Left hindlimb (tissue), 1 donor: ENCODE results near the gene TGFA.
"Not testable (repeated sequence)": the region's sequence is repeated elsewhere in the genome, so short reads cannot be mapped to it uniquely, and the experiment has no call there.

ENCODE experiments used
- DNase-seq: peaks from one replicate; pipeline ENCODE4 v3.0.0-alpha.2; 2018

The TGFA gene

DNA sequence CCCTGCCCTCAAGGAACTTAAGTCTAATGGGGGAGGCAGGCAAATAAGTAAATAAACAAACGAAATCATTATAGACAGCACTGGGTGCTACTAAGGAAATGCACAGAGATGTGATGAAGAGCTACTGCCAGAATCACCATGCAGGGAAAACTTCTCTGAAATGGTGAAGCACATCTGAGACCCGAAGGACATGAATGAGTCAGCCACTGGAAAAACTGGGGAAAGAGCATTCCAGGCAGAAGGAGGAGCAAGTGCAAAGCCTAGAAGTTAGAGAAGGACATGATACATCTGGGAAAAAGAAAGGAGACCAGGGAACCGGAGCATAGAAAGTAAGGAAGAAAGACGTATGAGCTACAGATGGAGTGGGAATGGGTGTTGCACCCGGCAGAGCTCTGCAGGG, 56.8 kb downstream of the TGFA start:
- DNase-seq = no peak

DNA sequence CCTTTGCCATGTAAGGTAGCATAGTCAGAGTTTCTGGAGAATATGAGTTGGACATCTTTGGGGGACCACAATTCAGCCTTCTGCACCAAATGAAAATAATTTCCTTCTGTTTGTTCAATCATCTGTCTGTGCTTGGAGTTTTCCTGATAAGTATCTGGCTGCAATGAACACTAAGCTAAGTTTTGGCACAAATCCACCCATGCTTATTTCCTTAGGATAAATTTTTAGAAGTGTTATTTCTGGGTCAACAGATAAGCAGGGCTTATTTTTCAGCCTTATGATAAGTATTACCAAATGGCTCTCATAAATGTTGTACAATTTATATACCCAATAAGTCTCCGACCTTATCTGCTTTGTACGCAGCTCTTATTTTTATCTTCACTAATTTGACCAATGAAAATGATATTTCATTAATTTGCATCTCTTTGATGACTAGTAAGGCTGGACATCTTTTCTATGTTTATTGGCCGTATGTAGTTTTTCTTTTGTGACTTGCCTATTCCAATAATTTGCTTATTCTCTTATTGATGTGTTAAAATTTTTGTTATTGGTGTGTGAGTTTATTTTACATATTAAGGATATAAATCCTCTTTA, 59.2 kb downstream of the TGFA start:
- no peak for DNase-seq

- DNase-seq = no peak
These were observed 63.2 kb downstream of the TGFA start for GRCh38 chr2:70490381-70490780.

DNA sequence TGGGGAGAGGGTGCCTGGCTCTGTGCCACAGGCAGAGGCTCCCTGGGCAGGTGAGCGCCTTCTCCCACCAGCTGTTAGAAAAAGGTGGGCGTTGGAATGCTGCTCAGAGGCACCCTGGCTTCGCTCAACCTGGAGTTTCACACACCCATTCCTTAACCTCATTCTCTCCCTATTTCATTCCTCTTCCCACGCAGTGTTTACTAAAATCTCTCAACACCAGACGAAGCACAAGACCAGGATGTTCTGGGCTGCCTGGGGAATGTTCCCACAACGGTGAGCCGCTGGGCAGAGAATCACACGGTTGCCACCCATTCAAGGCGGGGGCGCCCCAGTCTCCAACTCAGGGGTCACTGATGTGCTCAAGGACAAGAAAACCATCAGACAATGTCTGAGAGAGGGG, 64.5 kb downstream of the TGFA start:
- DNase-seq = no peak

GRCh38 chr2:70484086-70484485, 69.5 kb downstream of the TGFA start:
- no peak for DNase-seq

GRCh38 chr2:70482401-70482800, 71.2 kb downstream of the TGFA start:
- no peak for DNase-seq

DNA sequence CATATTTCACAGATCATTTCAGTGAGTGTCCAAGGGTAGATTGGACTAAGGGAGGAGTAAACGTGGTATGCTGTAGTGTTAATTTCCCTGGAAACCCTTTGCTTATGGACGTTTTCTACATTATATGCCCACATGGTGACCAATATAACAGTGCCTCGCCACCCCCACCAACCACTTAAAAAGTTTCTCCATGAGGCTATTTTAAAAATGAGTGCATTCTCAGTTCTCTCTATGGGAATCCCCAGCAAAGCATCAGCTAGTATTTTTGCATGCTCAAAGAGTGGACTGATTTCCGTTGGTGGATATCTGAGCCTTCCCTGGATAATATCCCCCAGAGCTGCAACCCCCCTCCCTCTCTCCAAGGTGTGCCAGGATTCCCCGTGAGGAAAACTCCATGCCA, 73.2 kb downstream of the TGFA start:
- no peak for DNase-seq

DNA sequence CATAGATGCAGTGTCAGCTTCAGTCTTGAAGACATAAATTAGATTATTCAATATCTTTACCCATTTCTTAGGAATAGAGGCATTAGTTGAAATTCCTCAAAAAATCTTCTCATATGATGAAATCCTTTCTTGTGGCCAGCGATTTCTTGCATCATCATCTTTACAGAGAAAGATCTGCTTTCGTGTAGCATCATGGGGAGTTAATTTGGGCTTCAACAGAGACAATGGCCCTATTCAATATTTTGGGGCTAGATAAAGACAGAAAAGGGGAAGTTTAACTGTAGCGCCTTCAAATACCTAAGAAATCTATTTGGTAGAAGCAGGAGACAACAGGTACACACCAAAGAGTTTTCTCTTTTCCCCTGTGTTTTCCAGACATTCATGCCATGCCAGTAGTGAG, 73.8 kb downstream of the TGFA start:
- DNase-seq = no peak

DNA sequence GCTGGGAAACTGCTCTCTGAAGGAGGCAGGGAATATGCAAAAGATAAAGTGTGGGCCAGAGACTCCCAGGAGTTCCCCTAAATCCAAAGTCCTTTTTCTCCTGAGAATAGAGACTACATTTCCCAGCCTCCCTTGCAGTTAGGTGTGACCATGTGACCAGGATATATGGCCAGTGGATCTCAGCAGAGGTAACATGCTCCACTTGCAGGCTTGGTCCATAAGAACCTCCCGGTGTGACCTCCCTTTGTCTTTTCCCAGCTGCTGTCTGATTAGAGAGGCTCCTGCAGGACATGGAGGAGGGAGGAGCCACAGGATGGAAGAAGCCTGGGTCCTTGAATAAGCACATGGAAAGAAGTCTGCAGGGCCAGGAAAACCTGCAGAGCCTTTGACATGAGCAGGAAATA, 76.2 kb downstream of the TGFA start:
- DNase-seq = no peak

GRCh38 chr2:70475266-70475665, 78.4 kb downstream of the TGFA start:
- DNase-seq = no peak

DNA sequence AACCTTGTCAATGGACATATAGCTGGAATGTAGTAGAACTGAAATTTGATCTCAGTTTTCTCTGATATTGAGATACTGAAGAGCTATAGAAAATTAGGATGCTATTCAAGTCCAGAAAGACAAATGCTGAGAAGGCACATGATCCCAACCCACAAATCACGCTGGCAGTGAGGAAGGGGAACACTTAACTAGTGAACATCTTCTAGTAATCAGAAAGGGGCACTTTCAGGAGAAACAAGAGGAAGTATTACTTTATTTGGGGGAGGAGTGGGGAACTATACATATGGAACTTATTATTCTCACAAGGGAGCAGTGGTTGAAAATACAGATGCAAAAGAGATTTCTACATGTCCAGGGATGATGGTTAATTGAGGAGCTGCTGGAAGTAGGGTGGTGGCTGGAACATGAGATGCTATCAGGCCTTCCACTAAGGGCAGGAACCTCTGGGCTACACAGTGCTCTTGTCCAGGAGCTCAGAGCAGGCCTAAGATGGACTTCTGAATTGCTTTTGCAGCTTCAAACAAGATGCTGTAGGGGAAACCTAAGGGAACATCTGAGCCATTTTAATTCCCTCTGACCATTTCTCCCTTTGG, 79.3 kb downstream of the TGFA start:
- DNase-seq = no peak

DNA sequence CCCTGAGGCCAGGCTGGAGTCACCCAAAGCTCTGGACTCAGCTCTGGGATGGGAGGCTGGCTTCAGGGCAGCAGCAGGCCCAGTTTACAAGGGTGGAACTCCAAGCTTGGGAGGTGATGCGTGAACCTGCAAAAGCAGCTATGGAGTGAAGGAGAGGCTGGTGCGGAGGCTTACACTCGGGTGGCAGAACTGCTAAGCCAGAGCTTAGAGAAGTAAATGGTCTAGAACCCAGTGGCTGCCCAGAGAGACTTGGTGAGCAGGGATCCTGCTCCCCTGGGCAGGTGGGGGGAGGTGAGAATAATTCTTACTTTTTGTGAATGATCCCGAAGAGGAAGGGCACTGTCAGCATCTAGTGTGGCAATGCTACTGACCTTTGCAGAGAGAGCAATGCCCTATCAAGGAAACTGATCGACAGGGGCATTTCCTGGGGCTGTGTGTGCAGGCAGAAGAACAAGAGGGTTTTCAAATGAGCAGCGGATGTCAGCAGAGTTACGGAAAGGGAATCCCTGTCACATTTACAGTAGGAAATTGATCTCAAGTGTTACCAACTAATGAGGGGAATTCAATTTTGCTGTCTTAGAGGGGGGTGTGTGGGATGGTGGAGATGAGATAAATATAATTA, 80.4 kb downstream of the TGFA start:
- no peak for DNase-seq

- DNase-seq = peak; percentile 37
These were observed 81.3 kb downstream of the TGFA start for GRCh38 chr2:70472221-70472890.

GRCh38 chr2:70471129-70471528, 82.5 kb downstream of the TGFA start:
- DNase-seq = no peak

DNA sequence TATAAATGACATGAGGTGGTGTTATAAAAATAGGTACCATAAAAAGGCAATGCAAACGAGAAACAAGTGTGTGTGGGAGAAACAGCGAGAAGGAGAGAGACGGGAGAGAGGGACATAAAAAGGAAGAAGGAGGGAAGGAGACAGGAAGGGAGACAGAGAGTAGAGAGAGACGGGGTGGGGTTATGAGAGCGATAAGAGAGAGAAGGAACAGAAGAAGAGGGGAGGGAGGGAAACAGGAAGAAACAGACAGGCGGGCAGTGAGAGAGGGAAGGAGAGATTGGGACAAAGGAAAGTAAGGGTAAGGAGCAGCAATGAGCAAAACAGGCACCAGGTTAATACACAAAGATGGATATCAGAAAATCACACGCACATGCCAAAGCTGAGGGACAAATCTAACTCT, 83.7 kb downstream of the TGFA start:
- DNase-seq = no peak

DNA sequence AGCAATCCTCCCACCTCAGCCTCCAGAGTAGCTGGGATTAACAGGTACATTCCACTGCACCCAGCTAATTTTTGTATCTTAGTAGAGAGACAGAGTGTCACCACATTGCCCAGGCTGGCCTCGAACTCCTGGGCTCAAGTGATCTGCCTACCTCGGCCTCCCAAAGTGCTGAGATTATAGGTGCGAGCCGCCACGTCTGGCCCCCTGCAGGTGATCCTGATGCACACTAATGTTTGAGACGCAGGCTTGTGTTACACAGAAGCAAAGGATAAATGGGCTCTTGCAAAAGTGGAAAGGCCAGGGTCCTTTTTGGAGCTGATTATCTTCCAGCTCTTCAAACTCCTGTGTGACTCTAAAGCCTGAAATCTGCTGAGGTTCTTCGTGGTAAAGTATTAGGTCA, 84.2 kb downstream of the TGFA start:
- no peak for DNase-seq

- no peak for DNase-seq
These were observed 84.7 kb downstream of the TGFA start for GRCh38 chr2:70468878-70469277.

DNA sequence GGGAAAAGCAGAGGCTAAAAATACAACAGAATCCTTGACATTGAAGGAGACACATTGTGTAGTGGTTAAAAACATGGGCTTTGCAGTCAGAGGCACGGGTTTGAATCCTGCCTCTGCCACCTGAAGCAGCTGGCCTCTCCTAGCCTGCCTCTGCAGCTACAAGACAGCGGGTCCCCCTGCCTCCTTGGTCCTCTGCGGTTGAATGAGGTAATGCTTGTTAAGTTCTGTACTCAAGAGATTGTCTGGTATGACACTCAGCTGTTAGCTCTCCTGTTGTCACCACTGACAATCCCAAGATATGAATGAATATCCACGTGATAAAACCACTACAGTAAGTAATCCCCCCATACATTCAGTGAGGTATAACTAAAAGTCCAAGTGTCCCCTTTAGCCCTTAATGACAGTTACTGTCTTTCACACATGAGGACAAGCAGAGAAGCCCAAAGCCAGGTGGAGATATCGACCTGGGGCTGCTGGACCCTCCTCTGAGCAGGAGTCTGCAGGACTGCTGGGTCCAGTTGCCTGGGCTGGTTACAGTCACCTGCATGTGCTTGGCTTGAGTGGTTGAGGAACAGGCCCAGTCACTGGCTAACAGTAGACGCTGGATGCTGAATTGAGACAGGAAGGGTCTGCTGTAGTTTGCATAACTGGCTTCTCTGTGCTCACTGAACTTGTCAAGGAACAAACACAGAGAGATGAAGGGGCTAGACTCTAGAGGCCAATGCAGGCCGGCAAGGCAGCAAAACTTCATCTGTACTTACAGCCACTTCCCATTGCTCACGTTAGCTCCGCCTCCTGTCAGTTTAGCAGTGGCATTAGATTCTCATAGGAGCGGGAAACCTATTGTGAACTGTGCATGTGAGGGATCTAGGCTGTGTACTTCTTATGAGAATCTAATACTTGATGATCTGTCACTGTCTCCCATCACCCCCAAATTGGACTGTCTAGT, 85.5 kb downstream of the TGFA start:
- no peak for DNase-seq

DNA sequence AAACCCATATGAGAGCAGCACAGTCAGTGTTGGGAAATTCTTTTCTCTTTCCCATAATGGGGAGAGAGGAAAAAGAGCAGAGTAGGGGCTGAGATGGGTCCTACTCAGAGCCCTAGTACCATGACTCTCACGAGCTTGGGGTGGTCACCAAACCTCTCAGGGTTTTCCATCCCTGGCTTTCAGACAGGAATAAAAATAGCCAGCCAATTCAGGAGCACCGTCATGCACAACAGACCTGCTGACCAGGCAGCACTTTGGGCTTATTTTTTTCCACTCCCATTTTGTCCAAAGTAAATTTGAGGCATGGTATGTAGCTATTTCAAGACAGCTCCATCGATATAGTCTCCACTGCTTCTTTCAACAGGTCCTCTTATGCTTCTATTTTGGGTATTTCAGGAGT, 86.4 kb downstream of the TGFA start:
- DNase-seq = no peak

GRCh38 chr2:70466647-70467046, 87.0 kb downstream of the TGFA start:
- DNase-seq = not testable (repeated sequence)

GRCh38 chr2:70463997-70464396, 89.6 kb downstream of the TGFA start:
- no peak for DNase-seq

DNA sequence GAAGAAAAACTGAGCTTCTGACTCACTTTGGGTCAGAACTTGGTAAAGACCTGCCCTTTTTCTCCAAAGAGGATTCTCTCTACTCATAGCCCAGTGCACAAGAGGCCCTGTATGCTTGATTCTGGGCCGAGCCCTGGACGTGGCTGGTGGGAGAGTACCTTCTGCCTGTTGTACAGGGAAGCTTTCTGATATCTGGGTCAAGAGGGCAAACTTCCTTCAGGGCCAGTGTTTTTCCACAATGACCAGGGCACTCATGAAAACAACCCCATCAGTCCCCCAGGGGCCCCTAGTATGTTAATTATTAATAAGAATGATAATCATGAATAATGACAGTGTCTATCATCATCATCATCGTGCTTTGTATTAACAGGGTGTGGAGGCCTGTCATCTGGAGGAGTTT, 90.0 kb downstream of the TGFA start:
- DNase-seq = no peak
